Kidney tubule cell (primary cell): ENCODE measurements around the gene CASTOR1.

Source experiments
- DNase-seq: peaks from one replicate; pipeline ENCODE4 v3.0.0-alpha.2; 2018; ENCODE audit warnings: low spot score

CASTOR1 gene

GRCh38 chr22:30245181-30245984 lies 43.9 kb downstream of the CASTOR1 start:
- DNase-seq = peak; percentile 68

GRCh38 chr22:30244641-30245040 lies 44.7 kb downstream of the CASTOR1 start:
- no peak for DNase-seq

- DNase-seq = peak; percentile 33
Observed at GRCh38 chr22:30244066-30244465, 45.2 kb downstream of the CASTOR1 start.

GRCh38 chr22:30243661-30244060 lies 45.6 kb downstream of the CASTOR1 start:
- DNase-seq = no peak

- DNase-seq = peak; percentile 39
Observed at GRCh38 chr22:30241576-30242371, 47.5 kb downstream of the CASTOR1 start.

GRCh38 chr22:30240541-30241417 lies 48.5 kb downstream of the CASTOR1 start:
- DNase-seq = peak; percentile 69

- DNase-seq = peak; percentile 77
Observed at GRCh38 chr22:30239488-30240405, 49.6 kb downstream of the CASTOR1 start.

- peak; percentile 90 for DNase-seq
Observed at GRCh38 chr22:30238661-30239487, 50.4 kb downstream of the CASTOR1 start.

- DNase-seq = no peak
Observed at GRCh38 chr22:30238136-30238535, 51.2 kb downstream of the CASTOR1 start.

- DNase-seq = no peak
Observed at GRCh38 chr22:30236875-30237274, 52.4 kb downstream of the CASTOR1 start.

GRCh38 chr22:30235687-30236170 lies 53.6 kb downstream of the CASTOR1 start:
- DNase-seq = peak; percentile 100
